ENCODE results near the gene NISCH. TPM values are rescaled to one million over a fixed set of nuclear protein-coding genes. Genes with fewer than 3 reads are reported as not detected.
A peak's percentile ranks its signal among the peaks of the same experiment; 100 is the strongest.

Gene NISCH
- total RNA-seq, 6 experiments from 2014 or later, result 46.4 to 62.5 (median 55.8) TPM

DNA sequence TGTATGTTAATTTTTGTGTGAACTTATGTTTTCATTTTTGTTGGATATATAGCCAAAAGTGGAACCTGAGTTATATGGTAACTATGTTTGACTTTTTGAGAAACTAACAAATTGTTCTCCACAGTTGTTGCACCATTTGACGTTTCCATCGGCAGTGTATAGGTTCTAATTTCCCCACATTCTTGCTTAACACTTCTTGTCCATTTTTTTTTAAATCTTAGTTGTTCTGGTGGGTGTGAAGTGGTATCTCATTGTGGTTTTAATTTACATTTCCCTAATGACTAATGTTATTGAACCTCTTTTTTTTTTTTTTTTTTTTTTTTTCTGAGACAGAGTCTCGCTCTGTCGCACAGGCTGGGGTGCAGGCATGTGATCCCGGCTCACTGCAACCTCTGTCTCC lies 8.0 kb downstream of the NISCH start:
- no peak for DNase-seq
- no peaks in the 10 kb centered on the region; the same call in none of the 2 replicates for H3K27me3 Mint-ChIP-seq (ENCODE audit: insufficient read depth)
- no peak overlapping the region for H3K27ac Mint-ChIP-seq
- H3K36me3 Mint-ChIP-seq (ENCODE audit: low read depth), result peaks cover 34% of the 10 kb centered on the region
- TF ChIP-seq, protein P1, sequence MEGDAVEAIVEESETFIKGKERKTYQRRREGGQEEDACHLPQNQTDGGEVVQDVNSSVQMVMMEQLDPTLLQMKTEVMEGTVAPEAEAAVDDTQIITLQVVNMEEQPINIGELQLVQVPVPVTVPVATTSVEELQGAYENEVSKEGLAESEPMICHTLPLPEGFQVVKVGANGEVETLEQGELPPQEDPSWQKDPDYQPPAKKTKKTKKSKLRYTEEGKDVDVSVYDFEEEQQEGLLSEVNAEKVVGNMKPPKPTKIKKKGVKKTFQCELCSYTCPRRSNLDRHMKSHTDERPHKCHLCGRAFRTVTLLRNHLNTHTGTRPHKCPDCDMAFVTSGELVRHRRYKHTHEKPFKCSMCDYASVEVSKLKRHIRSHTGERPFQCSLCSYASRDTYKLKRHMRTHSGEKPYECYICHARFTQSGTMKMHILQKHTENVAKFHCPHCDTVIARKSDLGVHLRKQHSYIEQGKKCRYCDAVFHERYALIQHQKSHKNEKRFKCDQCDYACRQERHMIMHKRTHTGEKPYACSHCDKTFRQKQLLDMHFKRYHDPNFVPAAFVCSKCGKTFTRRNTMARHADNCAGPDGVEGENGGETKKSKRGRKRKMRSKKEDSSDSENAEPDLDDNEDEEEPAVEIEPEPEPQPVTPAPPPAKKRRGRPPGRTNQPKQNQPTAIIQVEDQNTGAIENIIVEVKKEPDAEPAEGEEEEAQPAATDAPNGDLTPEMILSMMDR (IDR thresholded peaks at IDR 0.05), result no peak
- peaks cover 26% of the 10 kb centered on the region for H3K4me1 Mint-ChIP-seq (ENCODE audit: low read depth)
- no peak overlapping the region for H3K4me3 Mint-ChIP-seq
- H3K9me3 Mint-ChIP-seq, result no peaks in the 10 kb centered on the region

GRCh38 chr3:52468336-52468735 lies 12.9 kb downstream of the NISCH start:
- no peaks in the 10 kb centered on the region for H3K9me3 Mint-ChIP-seq
- H3K4me1 Mint-ChIP-seq (ENCODE audit: low read depth), result peaks cover 27% of the 10 kb centered on the region
- TF ChIP-seq, protein P1 (IDR thresholded peaks at IDR 0.05), result no peak
- DNase-seq, result no peak
- H3K36me3 Mint-ChIP-seq (ENCODE audit: low read depth), result peaks cover 27% of the 10 kb centered on the region
- H3K27ac Mint-ChIP-seq, result peak overlapping the region; percentile 48
- H3K4me3 Mint-ChIP-seq, result no peak overlapping the region; the same call in 1 of the 2 replicates
- H3K27me3 Mint-ChIP-seq (ENCODE audit: insufficient read depth), result no peaks in the 10 kb centered on the region; the same call in none of the 2 replicates

DNA sequence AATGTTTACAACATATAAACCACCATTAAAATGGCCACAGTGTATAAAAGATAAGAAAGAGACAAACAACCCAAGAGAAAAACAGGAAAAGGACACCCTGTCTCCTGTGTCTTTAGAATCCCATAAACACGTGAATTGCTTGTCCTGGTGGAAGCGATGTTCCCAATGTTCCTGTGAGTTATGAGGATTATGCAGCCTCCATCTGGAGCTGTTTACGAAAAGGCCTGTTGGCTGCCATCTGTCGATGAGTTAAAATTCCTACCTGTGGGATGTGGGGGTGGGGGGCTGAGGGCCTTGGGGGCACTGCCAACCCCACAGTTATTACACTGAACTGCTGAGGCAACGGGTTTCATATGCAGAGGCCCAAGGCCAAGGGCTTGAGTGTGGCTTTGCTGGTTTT lies 13.6 kb downstream of the NISCH start:
- no peaks in the 10 kb centered on the region for H3K9me3 Mint-ChIP-seq
- no peaks in the 10 kb centered on the region; the same call in none of the 2 replicates for H3K27me3 Mint-ChIP-seq (ENCODE audit: insufficient read depth)
- peaks cover 27% of the 10 kb centered on the region for H3K4me1 Mint-ChIP-seq (ENCODE audit: low read depth)
- H3K36me3 Mint-ChIP-seq (ENCODE audit: low read depth), result peaks cover 31% of the 10 kb centered on the region
- no peak for DNase-seq
- peak overlapping the region; percentile 48; the same call in 1 of the 2 replicates for H3K27ac Mint-ChIP-seq
- H3K4me3 Mint-ChIP-seq, result no peak overlapping the region
- TF ChIP-seq, protein P1 (IDR thresholded peaks at IDR 0.05), result no peak

- no peak overlapping the region for H3K4me3 Mint-ChIP-seq
- H3K4me1 Mint-ChIP-seq (ENCODE audit: low read depth), result peaks cover 20% of the 10 kb centered on the region
- peaks cover 26% of the 10 kb centered on the region for H3K36me3 Mint-ChIP-seq (ENCODE audit: low read depth)
- no peaks in the 10 kb centered on the region; the same call in none of the 2 replicates for H3K27me3 Mint-ChIP-seq (ENCODE audit: insufficient read depth)
- H3K27ac Mint-ChIP-seq, result no peak overlapping the region
- TF ChIP-seq, protein P1 (IDR thresholded peaks at IDR 0.05), result no peak
- no peaks in the 10 kb centered on the region for H3K9me3 Mint-ChIP-seq
- DNase-seq, result no peak
These were observed 15.5 kb downstream of the NISCH start for GRCh38 chr3:52470920-52471319.

GRCh38 chr3:52471371-52472238 lies 16.2 kb downstream of the NISCH start:
- Mint-ChIP-seq H3K36me3 (ENCODE audit: low read depth) (peaks cover 21% of the 10 kb centered on the region), H3K9me3 (no peaks in the 10 kb centered on the region), H3K4me1 (ENCODE audit: low read depth) (peaks cover 13% of the 10 kb centered on the region), H3K27ac (no peak overlapping the region), H3K27me3 (ENCODE audit: insufficient read depth) (no peaks in the 10 kb centered on the region; the same call in 1 of the 2 replicates), H3K4me3 (no peak overlapping the region)
- no peak for DNase-seq
- TF ChIP-seq, protein P1 (IDR thresholded peaks at IDR 0.05), result peak; percentile 80
